Prostate gland (tissue), 2 donors: ENCODE measurements around the gene DZANK1.

Experiments
- POLR2A ChIP-seq: fragments of 450-650 bp; IDR thresholded peaks from one replicate; pipeline ENCODE4 v1.6.1; 2016; ENCODE audit warnings: antibody characterized with exemption, mild to moderate bottlenecking
- POLR2AphosphoS5 ChIP-seq: sonication (generic); formaldehyde crosslinking; IDR thresholded peaks from one replicate; pipeline ENCODE4 v1.6.1; 2017; ENCODE audit warnings: antibody characterized with exemption
- TF ChIP-seq, protein P1 (sequence below), 4 experiments: fragments of 200-600 bp in 2 of 4; fragments of 450-650 bp in 2 of 4; sonication (generic) in 2 of 4; IDR thresholded peaks; 1 replicate in 3 of 4; 2 replicates in 1 of 4; pipeline ENCODE4 v1.5.1; 2016 to 2019; ENCODE audit warnings: antibody characterized with exemption in 4 of 4, mild to moderate bottlenecking in 2 of 4, moderate library complexity in 2 of 4

DNA sequence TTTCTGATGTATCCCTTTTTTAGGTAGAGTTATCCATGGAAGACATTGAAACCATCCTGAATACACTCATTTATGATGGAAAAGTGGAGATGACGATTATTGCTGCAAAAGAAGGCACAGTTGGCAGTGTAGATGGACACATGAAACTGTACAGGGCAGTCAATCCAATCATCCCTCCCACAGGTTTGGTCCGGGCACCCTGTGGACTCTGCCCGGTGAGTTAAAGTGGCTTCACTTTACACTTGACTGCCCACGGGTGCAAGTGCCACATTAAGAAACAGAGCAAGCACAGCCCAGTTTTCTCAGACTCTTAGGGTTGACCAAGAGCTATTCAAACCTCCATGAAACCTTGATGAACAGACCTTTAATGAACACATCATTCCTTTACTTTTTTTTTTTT lies 14.8 kb upstream of the DZANK1 start:
- TF ChIP-seq, protein P1, sequence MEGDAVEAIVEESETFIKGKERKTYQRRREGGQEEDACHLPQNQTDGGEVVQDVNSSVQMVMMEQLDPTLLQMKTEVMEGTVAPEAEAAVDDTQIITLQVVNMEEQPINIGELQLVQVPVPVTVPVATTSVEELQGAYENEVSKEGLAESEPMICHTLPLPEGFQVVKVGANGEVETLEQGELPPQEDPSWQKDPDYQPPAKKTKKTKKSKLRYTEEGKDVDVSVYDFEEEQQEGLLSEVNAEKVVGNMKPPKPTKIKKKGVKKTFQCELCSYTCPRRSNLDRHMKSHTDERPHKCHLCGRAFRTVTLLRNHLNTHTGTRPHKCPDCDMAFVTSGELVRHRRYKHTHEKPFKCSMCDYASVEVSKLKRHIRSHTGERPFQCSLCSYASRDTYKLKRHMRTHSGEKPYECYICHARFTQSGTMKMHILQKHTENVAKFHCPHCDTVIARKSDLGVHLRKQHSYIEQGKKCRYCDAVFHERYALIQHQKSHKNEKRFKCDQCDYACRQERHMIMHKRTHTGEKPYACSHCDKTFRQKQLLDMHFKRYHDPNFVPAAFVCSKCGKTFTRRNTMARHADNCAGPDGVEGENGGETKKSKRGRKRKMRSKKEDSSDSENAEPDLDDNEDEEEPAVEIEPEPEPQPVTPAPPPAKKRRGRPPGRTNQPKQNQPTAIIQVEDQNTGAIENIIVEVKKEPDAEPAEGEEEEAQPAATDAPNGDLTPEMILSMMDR (IDR thresholded peaks at IDR 0.05), result no peak
- TF ChIP-seq POLR2A, result no peak
- TF ChIP-seq POLR2AphosphoS5, result no peak
